Panc1 (cell line): ENCODE measurements around the gene CGGBP1.

ENCODE experiments used
- POLR2AphosphoS5 ChIP-seq: IDR thresholded peaks from 2 replicates; pipeline ENCODE4 v1.6.1; 2012; ENCODE audit warnings: mild to moderate bottlenecking, low read depth, low read length, moderate library complexity
- REST ChIP-seq, 2 experiments: IDR thresholded peaks; 2 replicates each; pipeline ENCODE4 v1.6.1; 2011 to 2012; ENCODE audit warnings: low read depth in 2 of 2, control low read depth in 1 of 2, low read length in 1 of 2, mild to moderate bottlenecking in 1 of 2, moderate library complexity in 1 of 2; ENCODE audit not compliant: insufficient read depth in 1 of 2
- SIN3A ChIP-seq: IDR thresholded peaks from 2 replicates; pipeline ENCODE4 v1.6.1; 2012; ENCODE audit warnings: low read depth, mild to moderate bottlenecking, low read length, moderate library complexity, borderline replicate concordance; ENCODE audit not compliant: insufficient read depth
- TF ChIP-seq, protein P1 (sequence below): fragments of 450-650 bp; IDR thresholded peaks from 2 replicates; pipeline ENCODE4 v1.5.1; 2017; ENCODE audit warnings: mild to moderate bottlenecking

- TF ChIP-seq, protein P1, sequence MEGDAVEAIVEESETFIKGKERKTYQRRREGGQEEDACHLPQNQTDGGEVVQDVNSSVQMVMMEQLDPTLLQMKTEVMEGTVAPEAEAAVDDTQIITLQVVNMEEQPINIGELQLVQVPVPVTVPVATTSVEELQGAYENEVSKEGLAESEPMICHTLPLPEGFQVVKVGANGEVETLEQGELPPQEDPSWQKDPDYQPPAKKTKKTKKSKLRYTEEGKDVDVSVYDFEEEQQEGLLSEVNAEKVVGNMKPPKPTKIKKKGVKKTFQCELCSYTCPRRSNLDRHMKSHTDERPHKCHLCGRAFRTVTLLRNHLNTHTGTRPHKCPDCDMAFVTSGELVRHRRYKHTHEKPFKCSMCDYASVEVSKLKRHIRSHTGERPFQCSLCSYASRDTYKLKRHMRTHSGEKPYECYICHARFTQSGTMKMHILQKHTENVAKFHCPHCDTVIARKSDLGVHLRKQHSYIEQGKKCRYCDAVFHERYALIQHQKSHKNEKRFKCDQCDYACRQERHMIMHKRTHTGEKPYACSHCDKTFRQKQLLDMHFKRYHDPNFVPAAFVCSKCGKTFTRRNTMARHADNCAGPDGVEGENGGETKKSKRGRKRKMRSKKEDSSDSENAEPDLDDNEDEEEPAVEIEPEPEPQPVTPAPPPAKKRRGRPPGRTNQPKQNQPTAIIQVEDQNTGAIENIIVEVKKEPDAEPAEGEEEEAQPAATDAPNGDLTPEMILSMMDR = no peak
- TF ChIP-seq SIN3A (no peak), REST (IDR thresholded peaks at IDR 0.05; ENCODE audit: insufficient read depth in 1 of 2, low read depth in 2 of 2, low read length in 1 of 2) (no peak), POLR2AphosphoS5 (no peak)
These were observed 2.9 kb upstream of the CGGBP1 start for GRCh38 chr3:88061746-88062145.
